CD14-positive monocyte (primary cell): ENCODE measurements around the gene RAB3C. TPM values are rescaled to one million over a fixed set of nuclear protein-coding genes. Genes with fewer than 3 reads are reported as not detected.

Experiments
- DNase-seq, 3 donors: peaks; one replicate each; pipeline ENCODE4 v3.0.0-alpha.2; 2011 to 2022
- H2AFZ ChIP-seq: 2 replicates; pipeline ENCODE4 v1.6.0; 2012; ENCODE audit warnings: mild to moderate bottlenecking, low read depth, low read length, inconsistent platforms; ENCODE audit not compliant: insufficient read depth, poor library complexity, severe bottlenecking
- H3K27ac ChIP-seq, 2 donors: 1 replicate in 1 of 2; 2 replicates in 1 of 2; pipeline ENCODE4 v1.5.1; 2012 to 2013; ENCODE audit warnings: low read length in 2 of 2, control low read depth in 1 of 2, inconsistent platforms in 1 of 2, low read depth in 1 of 2, mild to moderate bottlenecking in 1 of 2
- H3K27me3 ChIP-seq, 2 donors: one replicate each; pipeline versions ENCODE4 v1.6.0 to v1.6.1; 2011 to 2013; ENCODE audit warnings: low read length in 2 of 2; ENCODE audit not compliant: control insufficient read depth in 2 of 2, insufficient read depth in 2 of 2
- H3K36me3 ChIP-seq, 2 donors: replicated peaks in 1 of 2; 1 replicate in 1 of 2; 2 replicates in 1 of 2; pipeline versions ENCODE4 v1.5.1 to v1.6.1; 2012 to 2013; ENCODE audit warnings: low read length in 2 of 2, control low read depth in 1 of 2, inconsistent platforms in 1 of 2, mild to moderate bottlenecking in 1 of 2; ENCODE audit not compliant: insufficient read depth in 2 of 2, control insufficient read depth in 1 of 2
- H3K4me1 ChIP-seq, 2 donors: 1 replicate in 1 of 2; 2 replicates in 1 of 2; pipeline versions ENCODE4 v1.5.1 to v1.6.1; 2012 to 2013; ENCODE audit warnings: low read length in 2 of 2, control low read depth in 1 of 2, inconsistent platforms in 1 of 2, mild to moderate bottlenecking in 1 of 2, moderate library complexity in 1 of 2; ENCODE audit not compliant: insufficient read depth in 2 of 2, control insufficient read depth in 1 of 2
- H3K4me2 ChIP-seq: replicated peaks from 2 replicates; pipeline ENCODE3; 2012; ENCODE audit warnings: low read length, moderate library complexity, mild to moderate bottlenecking; ENCODE audit not compliant: poor library complexity, severe bottlenecking; ENCODE audit errors: extremely low read depth
- H3K4me3 ChIP-seq, 3 experiments: fragments of 200-600 bp in 1 of 3; sonication (generic) in 1 of 3; replicated peaks in 1 of 3; 1 replicate in 2 of 3; 2 replicates in 1 of 3; pipeline ENCODE4 v1.5.1; 2011 to 2013; ENCODE audit warnings: low read length in 3 of 3, mild to moderate bottlenecking in 3 of 3, control low read depth in 2 of 3, low read depth in 2 of 3, inconsistent platforms in 1 of 3, moderate library complexity in 1 of 3
- H3K79me2 ChIP-seq: 2 replicates; pipeline ENCODE4 v1.6.0; 2012; ENCODE audit warnings: mild to moderate bottlenecking, control low read depth, inconsistent platforms, low read length, moderate library complexity; ENCODE audit not compliant: insufficient read depth
- H3K9ac ChIP-seq: 2 replicates; pipeline ENCODE4 v1.6.0; 2017; ENCODE audit warnings: low read length, mild to moderate bottlenecking; ENCODE audit not compliant: insufficient read depth, poor library complexity, severe bottlenecking
- H3K9me3 ChIP-seq, 2 donors: replicated peaks in 1 of 2; 1 replicate in 1 of 2; 2 replicates in 1 of 2; pipeline versions ENCODE4 v1.5.1 to v1.6.1; 2012 to 2013; ENCODE audit warnings: low read length in 2 of 2, control low read depth in 1 of 2; ENCODE audit not compliant: control insufficient read depth in 1 of 2, insufficient read depth in 1 of 2
- H4K20me1 ChIP-seq: 2 replicates; pipeline ENCODE4 v1.6.0; 2012; ENCODE audit warnings: mild to moderate bottlenecking, low read length, control low read depth, moderate library complexity; ENCODE audit not compliant: insufficient read depth
- H3K27ac Mint-ChIP-seq, 7 donors: one replicate each; pipeline ENCODE4 v1.8.0; 2020; ENCODE audit warnings: mild to moderate bottlenecking in 7 of 7, mixed read lengths in 7 of 7, moderate library complexity in 6 of 7, inconsistent platforms in 2 of 7
- H3K27me3 Mint-ChIP-seq, 3 donors: one replicate each; pipeline ENCODE4 v1.8.0; 2021 to 2022; ENCODE audit warnings: low read depth in 3 of 3, mild to moderate bottlenecking in 3 of 3, mixed read lengths in 3 of 3, moderate library complexity in 3 of 3, inconsistent platforms in 1 of 3
- H3K36me3 Mint-ChIP-seq, 2 donors: one replicate each; pipeline ENCODE4 v1.8.0; 2020; ENCODE audit warnings: mixed read lengths in 2 of 2, inconsistent platforms in 1 of 2, mild to moderate bottlenecking in 1 of 2
- H3K4me1 Mint-ChIP-seq: one replicate; pipeline ENCODE4 v1.8.0; 2020; ENCODE audit warnings: mild to moderate bottlenecking, mixed read lengths
- H3K4me3 Mint-ChIP-seq, 2 donors: one replicate each; pipeline ENCODE4 v1.8.0; 2020; ENCODE audit warnings: mild to moderate bottlenecking in 2 of 2, mixed read lengths in 2 of 2, moderate library complexity in 1 of 2
- H3K9me3 Mint-ChIP-seq, 7 donors: one replicate each; pipeline ENCODE4 v1.8.0; 2020 to 2022; ENCODE audit warnings: mixed read lengths in 7 of 7, mild to moderate bottlenecking in 6 of 7, moderate library complexity in 6 of 7, inconsistent platforms in 2 of 7
- WGBS: methylation state at CpG from one replicate; pipeline ENCODE4 v1.1.5; 2013; ENCODE audit warnings: missing lambda C conversion rate; ENCODE audit not compliant: insufficient coverage; 5-methylcytosine and 5-hydroxymethylcytosine counted together
- intact Hi-C, 2 donors: fragments of 100-400 bp; cut with micrococcal nuclease; formaldehyde crosslinking; loops; one replicate each; pipeline versions ENCODE4 v1.15.0 to v1.15.1; 2023
- polyA plus RNA-seq, 3 donors: library from polyadenylated mRNA; depleted of rRNA in 1 of 3; unstranded in 2 of 3; stranded (reverse) in 1 of 3; fragments of 300-500 nt in 2 of 3; fragments of >200 nt in 1 of 3; fragmentation: Illumina TruSeq in 2 of 3; gene quantifications; 1 replicate in 2 of 3; 2 replicates in 1 of 3; pipeline ENCODE4 v1.2.3, GENCODE V29; 2012 to 2021
- TF ChIP-seq, protein P1 (sequence below): fragments of 200-600 bp; IDR thresholded peaks from one replicate; pipeline ENCODE4 v1.8.0; 2022; ENCODE audit warnings: antibody characterized with exemption, mild to moderate bottlenecking

The RAB3C gene
- polyA plus RNA-seq, 3 donors = under 0.01 to 0.81 TPM; not detected in 1

DNA sequence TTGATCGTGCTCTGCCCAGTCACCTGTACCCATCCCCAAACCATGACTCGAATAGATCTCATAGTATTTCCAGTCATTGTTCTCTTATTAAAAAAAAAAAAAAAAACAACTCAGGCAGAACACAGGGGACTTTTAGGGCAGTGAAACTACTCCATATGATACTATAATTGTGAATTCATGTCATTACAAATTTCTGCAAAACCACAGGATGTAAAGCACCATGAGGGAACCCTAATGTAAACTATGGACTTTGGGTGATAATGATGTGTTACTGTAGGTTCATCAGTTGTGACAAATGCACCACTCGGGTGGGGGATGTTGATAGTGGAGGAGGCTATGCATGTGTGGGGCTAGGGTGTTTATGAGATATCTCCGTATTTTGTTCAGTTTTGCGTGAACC, 133.8 kb downstream of the RAB3C start:
- Histone ChIP-seq H3K4me3 (no peak overlapping the region), H3K27me3 (no peaks in the 10 kb centered on the region), H3K9me3 (no peaks in the 10 kb centered on the region), H3K4me2 (no peak overlapping the region), H2AFZ (no peak overlapping the region), H3K9ac (no peak overlapping the region), H3K36me3 (no peaks in the 10 kb centered on the region), H4K20me1 (no peaks in the 10 kb centered on the region), H3K27ac (no peak overlapping the region), H3K79me2 (no peaks in the 10 kb centered on the region), H3K4me1 (no peaks in the 10 kb centered on the region)
- Mint-ChIP-seq H3K4me3 (no peak overlapping the region), H3K9me3 (peaks cover 0 to 9% (median 6%) of the 10 kb centered on the region in 7 donors), H3K36me3 (no peaks in the 10 kb centered on the region), H3K27me3 (no peaks in the 10 kb centered on the region), H3K27ac (no peak overlapping the region), H3K4me1 (no peaks in the 10 kb centered on the region)
- WGBS = 95% methylated on average over 3 of the region's 5 CpGs
- intact Hi-C loops = no loop called here
- TF ChIP-seq, protein P1, sequence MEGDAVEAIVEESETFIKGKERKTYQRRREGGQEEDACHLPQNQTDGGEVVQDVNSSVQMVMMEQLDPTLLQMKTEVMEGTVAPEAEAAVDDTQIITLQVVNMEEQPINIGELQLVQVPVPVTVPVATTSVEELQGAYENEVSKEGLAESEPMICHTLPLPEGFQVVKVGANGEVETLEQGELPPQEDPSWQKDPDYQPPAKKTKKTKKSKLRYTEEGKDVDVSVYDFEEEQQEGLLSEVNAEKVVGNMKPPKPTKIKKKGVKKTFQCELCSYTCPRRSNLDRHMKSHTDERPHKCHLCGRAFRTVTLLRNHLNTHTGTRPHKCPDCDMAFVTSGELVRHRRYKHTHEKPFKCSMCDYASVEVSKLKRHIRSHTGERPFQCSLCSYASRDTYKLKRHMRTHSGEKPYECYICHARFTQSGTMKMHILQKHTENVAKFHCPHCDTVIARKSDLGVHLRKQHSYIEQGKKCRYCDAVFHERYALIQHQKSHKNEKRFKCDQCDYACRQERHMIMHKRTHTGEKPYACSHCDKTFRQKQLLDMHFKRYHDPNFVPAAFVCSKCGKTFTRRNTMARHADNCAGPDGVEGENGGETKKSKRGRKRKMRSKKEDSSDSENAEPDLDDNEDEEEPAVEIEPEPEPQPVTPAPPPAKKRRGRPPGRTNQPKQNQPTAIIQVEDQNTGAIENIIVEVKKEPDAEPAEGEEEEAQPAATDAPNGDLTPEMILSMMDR = no peak
- DNase-seq = no peak

DNA sequence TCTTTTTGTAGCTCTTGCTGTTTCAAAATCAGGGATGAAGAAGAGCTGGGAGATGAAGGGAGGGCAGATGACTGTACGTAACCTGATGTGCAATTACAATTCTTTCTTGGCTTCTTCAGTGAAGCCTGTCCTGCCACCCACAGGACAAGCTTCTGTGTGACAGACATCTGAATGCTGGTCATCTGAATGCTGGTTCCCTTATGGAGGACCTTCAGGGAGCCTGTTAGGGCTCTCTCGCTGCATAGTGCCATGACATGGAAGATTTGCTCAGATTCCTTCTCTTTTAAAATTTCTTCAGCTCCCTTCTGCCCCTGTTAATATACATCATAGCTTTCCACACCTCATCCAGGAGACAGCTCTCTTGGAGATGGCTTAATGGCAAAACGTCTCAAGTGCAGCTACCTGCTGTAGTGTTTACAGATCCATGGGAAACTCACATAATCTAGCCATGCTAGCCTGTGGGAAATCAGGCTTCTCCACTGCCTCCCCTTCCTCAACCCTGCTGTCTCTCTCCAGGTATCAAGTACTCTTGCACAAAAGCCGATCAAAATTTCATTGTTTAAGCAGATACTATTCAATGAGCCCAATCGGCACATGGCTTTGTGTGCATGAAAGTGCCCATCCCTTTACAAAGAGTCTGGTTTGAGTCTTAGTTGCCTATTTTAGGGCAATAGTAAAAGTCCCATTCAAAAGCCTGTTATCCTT, 134.6 kb downstream of the RAB3C start:
- no peaks in the 10 kb centered on the region for H3K36me3 ChIP-seq
- H3K9ac ChIP-seq = no peak overlapping the region
- no peaks in the 10 kb centered on the region for H3K27me3 Mint-ChIP-seq
- no peak overlapping the region for H3K4me2 ChIP-seq
- no peaks in the 10 kb centered on the region for H3K36me3 Mint-ChIP-seq
- H3K4me1 ChIP-seq = no peaks in the 10 kb centered on the region
- no peaks in the 10 kb centered on the region for H3K4me1 Mint-ChIP-seq
- no peak for DNase-seq
- no peak overlapping the region for H3K4me3 Mint-ChIP-seq
- no peak overlapping the region for H3K4me3 ChIP-seq
- peaks cover 0 to 9% (median 6%) of the 10 kb centered on the region in 7 donors for H3K9me3 Mint-ChIP-seq
- H4K20me1 ChIP-seq = no peaks in the 10 kb centered on the region
- TF ChIP-seq, protein P1 = no peak
- no peak overlapping the region for H3K27ac ChIP-seq
- no peaks in the 10 kb centered on the region for H3K9me3 ChIP-seq
- H3K27ac Mint-ChIP-seq = no peak overlapping the region
- H3K27me3 ChIP-seq = no peaks in the 10 kb centered on the region
- WGBS = 100% methylated on average over 3 of the region's 5 CpGs
- H2AFZ ChIP-seq = no peak overlapping the region
- intact Hi-C loops = no loop called here
- no peaks in the 10 kb centered on the region for H3K79me2 ChIP-seq
